GM12892 (cell line): ENCODE results near the gene CRYGA.

ENCODE experiments used
- POLR2AphosphoS5 ChIP-seq: IDR thresholded peaks from 2 replicates; pipeline ENCODE4 v1.6.1; 2011; ENCODE audit warnings: low read depth, low read length, control low read depth
- TAF1 ChIP-seq: IDR thresholded peaks from 2 replicates; pipeline ENCODE4 v1.6.1; 2011; ENCODE audit warnings: low read depth, mild to moderate bottlenecking, control low read depth, low read length, borderline replicate concordance

- TF ChIP-seq TAF1: no peak
- no peak for TF ChIP-seq POLR2AphosphoS5
Observed at GRCh38 chr2:208147759-208148158, 15.6 kb downstream of the CRYGA start.
